ENCODE data around the gene MLLT3.

Gene MLLT3

DNA sequence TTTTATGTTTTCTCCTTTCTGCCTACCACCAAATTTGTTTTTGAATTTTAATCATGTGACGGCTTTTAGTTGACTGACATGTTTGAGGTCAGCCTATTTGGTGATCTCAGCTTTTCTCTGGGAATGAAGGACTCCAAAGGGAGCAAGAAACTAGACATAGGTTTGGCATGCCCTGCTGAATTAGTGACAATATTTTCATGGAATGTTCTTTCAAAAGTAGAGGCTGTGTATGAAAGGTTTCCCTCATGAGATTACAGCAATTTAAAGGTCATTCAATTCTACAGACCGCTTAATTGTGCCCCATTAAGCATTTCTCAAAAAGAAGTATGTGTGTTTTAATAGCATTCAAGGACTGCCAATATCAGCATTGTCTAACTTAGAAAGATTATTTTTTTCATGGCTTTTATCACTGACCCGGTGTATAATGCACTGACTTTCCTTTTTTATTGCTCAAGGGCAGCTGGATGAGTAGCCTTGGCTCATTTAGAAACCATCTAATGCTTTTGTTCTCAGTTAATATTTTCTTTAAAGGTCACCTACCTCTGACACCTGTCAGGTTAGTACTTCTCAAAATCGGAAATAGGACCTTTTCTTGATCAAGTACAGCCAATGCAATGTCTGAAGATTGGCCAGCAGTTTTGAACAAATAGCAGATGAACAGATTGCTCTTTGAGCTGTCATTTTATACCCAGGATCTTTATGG lies 8.1 kb upstream of the MLLT3 start:
- no peaks in the 10 kb centered on the region for H3K27me3 ChIP-seq (ENCODE audit: insufficient read depth, low read length, poor library complexity)
- no peak overlapping the region for H3K4me3 ChIP-seq (ENCODE audit: low read depth in 1 of 2, low read length in 2 of 2)
- no peak overlapping the region for H3K9ac ChIP-seq (ENCODE audit: low read depth, low read length)
- H3K27ac ChIP-seq (ENCODE audit: low read length) = no peak overlapping the region
- no peaks in the 10 kb centered on the region for H3K9me3 ChIP-seq (ENCODE audit: insufficient read depth, low read length, severe bottlenecking)
- H3K36me3 ChIP-seq (ENCODE audit: insufficient read depth, low read length) = no peaks in the 10 kb centered on the region
- no peaks in the 10 kb centered on the region for H3K79me2 ChIP-seq (ENCODE audit: insufficient read depth, low read length)
- H3K4me1 ChIP-seq (ENCODE audit: insufficient read depth, low read length) = peaks cover under 1% of the 10 kb centered on the region; the same call in 1 of the 2 replicates
- no peak overlapping the region for H3K4me2 ChIP-seq (ENCODE audit: insufficient read depth, low read length)
- no peak for DNase-seq
- no peak overlapping the region for H2AFZ ChIP-seq (ENCODE audit: low read depth, low read length)
- TF ChIP-seq, protein P1, sequence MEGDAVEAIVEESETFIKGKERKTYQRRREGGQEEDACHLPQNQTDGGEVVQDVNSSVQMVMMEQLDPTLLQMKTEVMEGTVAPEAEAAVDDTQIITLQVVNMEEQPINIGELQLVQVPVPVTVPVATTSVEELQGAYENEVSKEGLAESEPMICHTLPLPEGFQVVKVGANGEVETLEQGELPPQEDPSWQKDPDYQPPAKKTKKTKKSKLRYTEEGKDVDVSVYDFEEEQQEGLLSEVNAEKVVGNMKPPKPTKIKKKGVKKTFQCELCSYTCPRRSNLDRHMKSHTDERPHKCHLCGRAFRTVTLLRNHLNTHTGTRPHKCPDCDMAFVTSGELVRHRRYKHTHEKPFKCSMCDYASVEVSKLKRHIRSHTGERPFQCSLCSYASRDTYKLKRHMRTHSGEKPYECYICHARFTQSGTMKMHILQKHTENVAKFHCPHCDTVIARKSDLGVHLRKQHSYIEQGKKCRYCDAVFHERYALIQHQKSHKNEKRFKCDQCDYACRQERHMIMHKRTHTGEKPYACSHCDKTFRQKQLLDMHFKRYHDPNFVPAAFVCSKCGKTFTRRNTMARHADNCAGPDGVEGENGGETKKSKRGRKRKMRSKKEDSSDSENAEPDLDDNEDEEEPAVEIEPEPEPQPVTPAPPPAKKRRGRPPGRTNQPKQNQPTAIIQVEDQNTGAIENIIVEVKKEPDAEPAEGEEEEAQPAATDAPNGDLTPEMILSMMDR (IDR thresholded peaks at IDR 0.05; ENCODE audit: borderline replicate concordance, extremely low read depth, low read length, poor library complexity, severe bottlenecking) = no peak
- no peak for TF ChIP-seq EZH2 (IDR thresholded peaks at IDR 0.05; ENCODE audit: borderline replicate concordance, low read depth, low read length, severe bottlenecking)
- no peaks in the 10 kb centered on the region for H4K20me1 ChIP-seq (ENCODE audit: insufficient read depth, low read length)
- ATAC-seq (ENCODE audit: insufficient read depth, low read depth) = no peak

DNA sequence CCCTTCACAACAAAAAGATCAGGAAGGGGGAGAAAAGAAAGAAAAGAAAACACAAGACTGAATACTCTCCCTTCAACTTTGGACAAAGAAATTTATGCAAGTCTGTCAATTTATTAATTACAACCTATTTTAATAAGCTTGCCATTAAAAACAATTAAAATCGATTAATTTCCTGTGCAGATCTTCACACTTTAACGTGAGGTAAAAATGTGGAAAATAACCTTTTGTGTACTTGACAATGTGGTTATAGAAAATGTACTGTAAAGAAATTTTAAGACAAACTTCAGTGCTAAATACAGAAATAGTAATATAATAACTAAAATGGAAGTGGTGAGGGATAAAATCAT lies 2.7 kb upstream of the MLLT3 start:
- Histone ChIP-seq H3K4me2 (ENCODE audit: insufficient read depth, low read length) (peak overlapping the region; percentile 96), H3K9ac (ENCODE audit: low read depth, low read length) (no peak overlapping the region), H3K79me2 (ENCODE audit: insufficient read depth, low read length) (peaks cover 18% of the 10 kb centered on the region), H3K4me1 (ENCODE audit: insufficient read depth, low read length) (peaks cover 35% of the 10 kb centered on the region), H3K27me3 (ENCODE audit: insufficient read depth, low read length, poor library complexity) (peaks cover 7% of the 10 kb centered on the region), H3K9me3 (ENCODE audit: insufficient read depth, low read length, severe bottlenecking) (no peaks in the 10 kb centered on the region), H2AFZ (ENCODE audit: low read depth, low read length) (no peak overlapping the region), H3K36me3 (ENCODE audit: insufficient read depth, low read length) (peaks cover 3% of the 10 kb centered on the region; the same call in 1 of the 2 replicates), H3K27ac (ENCODE audit: low read length) (no peak overlapping the region), H3K4me3 (ENCODE audit: low read depth in 1 of 2, low read length in 2 of 2) (peak overlapping the region in 1 of 2 experiments; percentile 89; a peak in 2 of 4 replicates), H4K20me1 (ENCODE audit: insufficient read depth, low read length) (peaks cover 3% of the 10 kb centered on the region; the same call in 1 of the 2 replicates)
- DNase-seq = no peak
- TF ChIP-seq, protein P1 (IDR thresholded peaks at IDR 0.05; ENCODE audit: borderline replicate concordance, extremely low read depth, low read length, poor library complexity, severe bottlenecking) = no peak
- no peak for TF ChIP-seq EZH2 (IDR thresholded peaks at IDR 0.05; ENCODE audit: borderline replicate concordance, low read depth, low read length, severe bottlenecking)
- no peak for ATAC-seq (ENCODE audit: insufficient read depth, low read depth)

DNA sequence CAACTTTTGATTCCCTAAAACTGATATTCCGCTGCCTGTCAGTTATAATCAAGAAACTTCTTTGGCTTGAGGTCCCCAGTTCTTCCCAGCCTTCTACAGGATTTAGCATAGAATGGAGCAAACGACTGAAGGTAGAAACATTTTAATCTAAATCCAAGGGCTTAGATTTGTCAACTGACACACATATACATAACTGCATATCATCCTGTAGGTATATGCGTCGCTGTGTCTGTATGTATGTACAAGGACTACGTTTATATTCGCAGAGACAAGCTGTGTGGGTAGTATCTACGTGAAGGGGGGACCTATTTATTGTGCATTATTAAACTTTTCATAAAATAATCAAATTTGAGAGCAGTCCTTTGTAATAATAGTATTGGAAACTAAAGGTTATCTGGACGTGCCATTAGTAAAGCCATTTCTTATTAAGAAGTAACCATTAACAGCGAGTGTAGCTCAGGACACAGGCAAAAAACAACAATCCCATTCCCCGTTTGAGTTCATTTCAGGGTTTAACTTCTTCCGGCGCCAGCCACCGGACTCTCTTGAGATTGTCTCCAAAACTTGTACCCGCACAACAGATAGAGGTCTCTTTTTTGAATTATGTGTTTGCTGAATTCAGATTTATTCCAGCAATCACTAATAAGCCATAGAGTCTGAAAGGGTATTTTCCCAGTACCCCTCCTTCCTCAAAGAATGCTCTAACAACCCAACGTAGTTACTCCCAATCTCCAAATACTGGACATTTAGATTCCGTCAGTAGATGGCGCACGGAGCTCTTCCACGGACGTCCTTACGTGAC lies 2.1 kb upstream of the MLLT3 start:
- Histone ChIP-seq H3K79me2 (ENCODE audit: insufficient read depth, low read length) (peaks cover 23% of the 10 kb centered on the region), H3K4me3 (ENCODE audit: low read depth in 1 of 2, low read length in 2 of 2) (peak overlapping the region in 1 of 2 experiments; percentile 89; a peak in 3 of 4 replicates), H3K27me3 (ENCODE audit: insufficient read depth, low read length, poor library complexity) (peaks cover 7% of the 10 kb centered on the region), H3K27ac (ENCODE audit: low read length) (no peak overlapping the region; the same call in 1 of the 2 replicates), H3K4me2 (ENCODE audit: insufficient read depth, low read length) (peak overlapping the region; percentile 96), H3K9me3 (ENCODE audit: insufficient read depth, low read length, severe bottlenecking) (no peaks in the 10 kb centered on the region), H3K36me3 (ENCODE audit: insufficient read depth, low read length) (peaks cover 7% of the 10 kb centered on the region; the same call in 1 of the 2 replicates), H3K4me1 (ENCODE audit: insufficient read depth, low read length) (peaks cover 40% of the 10 kb centered on the region), H3K9ac (ENCODE audit: low read depth, low read length) (peak overlapping the region; percentile 84), H4K20me1 (ENCODE audit: insufficient read depth, low read length) (peaks cover 9% of the 10 kb centered on the region), H2AFZ (ENCODE audit: low read depth, low read length) (peak overlapping the region; percentile 84)
- TF ChIP-seq EZH2 (IDR thresholded peaks at IDR 0.05; ENCODE audit: borderline replicate concordance, low read depth, low read length, severe bottlenecking) = no peak
- TF ChIP-seq, protein P1 (IDR thresholded peaks at IDR 0.05; ENCODE audit: borderline replicate concordance, extremely low read depth, low read length, poor library complexity, severe bottlenecking) = peak; percentile 88
- DNase-seq = peak; percentile 66
- ATAC-seq (ENCODE audit: insufficient read depth, low read depth) = no peak

Data from DND-41 (cell line).